ENCODE results near the gene LY6G5B.

The LY6G5B gene

GRCh38 chr6:31655349-31656237 is 14.2 kb upstream of the LY6G5B start, which contains the start of gene APOM:
TSS of gene APOM (plus strand) at chr6:31655894. CDS start at chr6:31655967, 73 bp downstream.
- Mint-ChIP-seq H3K4me1 (peaks cover 68% of the 10 kb centered on the region), H3K9me3 (no peaks in the 10 kb centered on the region), H3K27me3 (no peaks in the 10 kb centered on the region), H3K27ac (peak within 1 kb of the TSS in 1 of 2 donors; percentile 34), H3K4me3 (no peak within 1 kb of the TSS)
- DNase-seq (no peak), ATAC-seq (no peak)

- ATAC-seq: peak; percentile 45
- peak overlapping the region; percentile 54 to 85 for H3K27ac Mint-ChIP-seq
Observed at GRCh38 chr6:31657406-31658157, 12.2 kb upstream of the LY6G5B start.

DNA sequence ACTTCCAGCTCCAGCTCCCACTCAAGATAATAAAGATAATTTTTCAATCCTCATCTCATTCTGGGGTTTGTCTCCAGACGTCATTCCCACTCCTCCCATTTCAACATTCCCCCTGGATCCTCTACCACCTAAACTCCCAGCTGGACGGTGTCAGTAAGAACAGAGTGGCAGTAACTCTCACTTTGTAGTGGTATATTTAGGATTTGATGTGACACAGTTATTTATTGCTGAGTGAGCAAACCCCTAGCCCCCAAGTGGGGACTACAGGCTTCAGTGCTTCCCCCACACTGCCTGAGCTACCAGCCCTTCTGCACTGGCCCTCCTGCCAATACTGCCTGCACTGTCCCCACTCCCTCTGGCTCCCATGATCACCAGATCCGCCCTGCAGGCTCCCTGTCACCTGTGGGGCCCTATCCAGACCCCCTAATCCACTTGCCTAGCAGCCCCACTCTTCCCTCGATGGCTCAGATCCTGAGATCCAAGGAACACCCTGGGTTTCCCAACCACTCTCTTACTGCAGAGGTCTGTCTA is 11.6 kb upstream of the LY6G5B start:
- no peak for ATAC-seq
- peak overlapping the region; percentile 94 for H3K4me3 Mint-ChIP-seq
- H3K27ac Mint-ChIP-seq: peak overlapping the region; percentile 64 to 85

More at GRCh38 chr6:31657406-31658157, 12.2 kb upstream of the LY6G5B start:
- Mint-ChIP-seq H3K9me3 (no peaks in the 10 kb centered on the region), H3K4me3 (peak overlapping the region; percentile 94), H3K4me1 (peaks cover 71% of the 10 kb centered on the region), H3K27me3 (no peaks in the 10 kb centered on the region)
- peak in 1 of 2 donors; percentile 50 for DNase-seq

DNA sequence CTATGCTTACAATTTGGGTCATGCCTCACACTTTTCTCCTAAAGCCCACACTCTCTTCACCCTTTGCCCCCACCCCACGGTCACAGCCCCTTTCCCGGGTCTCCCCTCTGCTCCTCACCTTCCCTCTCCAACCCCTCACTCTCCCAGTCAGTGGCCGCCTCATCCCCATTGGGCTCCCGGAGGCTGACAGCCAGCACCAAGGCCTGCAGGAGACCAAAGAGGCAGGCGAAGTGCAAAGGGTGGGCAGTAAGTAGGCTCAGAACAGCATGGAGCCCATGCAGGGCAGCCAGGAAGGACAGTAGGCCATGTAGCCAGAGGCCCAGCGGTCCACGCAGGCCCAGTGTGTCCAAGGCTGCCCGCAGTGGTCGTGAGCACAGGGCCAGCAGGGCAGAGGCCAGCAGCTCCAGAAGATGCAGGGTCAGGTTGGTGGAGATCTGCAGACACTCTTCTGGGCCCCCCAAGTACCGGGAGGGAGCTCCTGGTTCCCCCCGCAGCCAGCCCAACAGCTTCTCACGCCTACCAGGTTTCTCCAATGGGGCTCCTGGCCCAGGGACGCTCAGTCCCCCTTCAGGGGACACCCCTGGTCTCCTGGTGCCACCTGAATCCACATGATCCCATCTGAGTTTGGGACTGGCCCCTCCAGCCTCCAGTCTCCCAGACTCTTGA is 10.7 kb upstream of the LY6G5B start:
- H3K27ac Mint-ChIP-seq: peak overlapping the region; percentile 44 to 89
- H3K4me3 Mint-ChIP-seq: peak overlapping the region; percentile 94
- H3K9me3 Mint-ChIP-seq: no peaks in the 10 kb centered on the region
- no peak for DNase-seq
- H3K4me1 Mint-ChIP-seq: peaks cover 80% of the 10 kb centered on the region
- ATAC-seq: no peak
- H3K27me3 Mint-ChIP-seq: no peaks in the 10 kb centered on the region

More for the DNA sequence above, 11.6 kb upstream of the LY6G5B start:
- no peaks in the 10 kb centered on the region for H3K9me3 Mint-ChIP-seq
- peaks cover 72% of the 10 kb centered on the region for H3K4me1 Mint-ChIP-seq
- no peaks in the 10 kb centered on the region for H3K27me3 Mint-ChIP-seq
- no peak for DNase-seq

GRCh38 chr6:31659649-31660380 is 10.0 kb upstream of the LY6G5B start:
- Mint-ChIP-seq H3K27ac (peak overlapping the region; percentile 89), H3K27me3 (no peaks in the 10 kb centered on the region), H3K9me3 (no peaks in the 10 kb centered on the region), H3K4me3 (peak overlapping the region; percentile 94), H3K4me1 (peaks cover 87% of the 10 kb centered on the region)
- DNase-seq: peak; percentile 30 to 37
- peak; percentile 51 for ATAC-seq

DNA sequence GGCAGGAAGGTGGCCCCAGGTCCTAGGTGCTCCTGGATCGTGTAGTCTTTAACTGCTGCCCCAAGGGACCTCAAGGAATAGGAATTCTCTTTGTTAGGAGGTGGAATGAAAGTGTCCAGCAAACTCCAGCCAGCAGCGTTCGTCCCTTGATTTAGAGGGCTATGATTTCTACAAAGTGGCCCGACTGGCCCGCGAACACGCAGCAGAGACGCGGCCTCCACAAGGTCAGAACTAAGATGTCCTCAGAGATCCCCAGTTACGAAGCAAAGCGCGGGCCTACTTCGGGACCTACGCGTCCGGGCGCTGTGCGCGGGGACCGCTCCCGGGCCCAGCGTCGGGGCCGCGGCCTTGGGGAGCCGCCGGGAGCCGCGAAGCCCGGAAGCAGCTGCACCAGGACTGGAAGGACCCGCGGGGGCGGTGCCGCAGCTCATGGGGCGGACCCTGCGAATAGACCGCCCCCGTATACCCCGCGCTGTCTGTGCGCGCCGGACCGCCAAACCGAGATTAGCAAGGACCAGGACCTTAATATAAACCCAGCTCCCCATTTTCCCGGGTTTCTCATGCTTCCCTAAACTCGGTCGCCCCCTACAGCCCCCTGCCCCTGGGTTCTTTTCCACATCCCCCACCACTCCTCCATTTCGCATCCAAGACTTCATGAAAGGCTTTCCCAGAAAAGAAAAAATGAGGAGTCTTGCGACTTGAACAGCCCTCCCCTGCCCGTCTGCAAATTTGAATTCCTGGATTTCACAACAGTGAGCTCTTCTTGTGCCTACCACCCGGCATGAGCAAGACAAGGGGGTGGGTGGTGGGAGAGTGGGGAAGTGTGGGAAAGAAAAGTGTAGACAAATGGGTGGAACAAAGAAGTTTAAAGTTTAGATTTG is 9.2 kb upstream of the LY6G5B start, which contains the start of gene C6orf47:
Gene C6orf47, minus strand, starts transcription at position 398 of the 881 bp plus-strand sequence. CDS start 831 bp downstream, outside the sequence.
- Mint-ChIP-seq H3K4me3 (peak within 1 kb of the TSS; percentile 94), H3K4me1 (peaks cover 84% of the 10 kb centered on the region), H3K27me3 (no peaks in the 10 kb centered on the region), H3K27ac (peak within 1 kb of the TSS; percentile 89), H3K9me3 (no peaks in the 10 kb centered on the region)
- DNase-seq (peak; percentile 70 to 79), ATAC-seq (peak; percentile 75)

DNA sequence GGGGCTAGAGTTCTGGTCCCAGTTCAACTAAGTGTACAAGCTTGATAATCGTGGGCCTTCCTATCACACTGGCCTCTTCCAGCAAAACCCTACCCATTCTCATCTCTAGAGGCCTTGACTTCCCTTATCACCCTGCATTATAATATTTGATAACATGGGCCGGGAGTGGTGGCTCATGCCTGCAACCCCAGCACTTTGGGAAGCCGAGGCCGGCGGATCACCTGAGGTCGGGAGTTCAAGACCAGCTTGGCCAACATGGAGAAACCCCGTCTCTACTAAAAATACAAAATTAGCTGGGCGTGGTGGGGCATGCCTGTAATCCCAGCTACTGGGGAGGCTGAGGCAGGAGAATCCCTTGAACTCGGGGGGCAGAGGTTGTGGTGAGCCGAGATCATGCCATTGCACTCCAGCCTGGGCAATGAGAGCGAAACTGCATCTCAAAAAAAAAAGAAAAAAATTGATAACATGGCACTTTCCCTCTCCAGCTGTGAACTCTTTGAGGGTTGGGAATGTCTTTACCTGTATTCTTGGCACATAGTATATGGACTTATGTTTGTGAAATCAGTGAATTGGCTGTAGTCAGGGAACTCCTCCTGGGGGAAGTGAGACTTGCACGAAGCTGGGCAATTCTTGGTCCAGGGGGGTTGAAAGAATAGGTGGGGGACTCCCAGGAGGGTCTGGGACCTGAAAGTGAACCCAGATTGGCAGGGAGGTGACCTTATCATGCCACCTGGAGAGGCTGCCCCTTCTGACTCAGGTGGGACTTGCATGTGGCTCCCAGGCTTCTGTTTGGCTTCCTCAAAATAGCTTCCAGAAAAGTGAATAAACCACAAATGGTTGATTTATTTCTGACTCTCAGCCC is 8.3 kb upstream of the LY6G5B start:
- peak overlapping the region in 1 of 2 donors; percentile 55 for H3K27ac Mint-ChIP-seq
- DNase-seq (no peak), ATAC-seq (no peak)
- no peaks in the 10 kb centered on the region for H3K9me3 Mint-ChIP-seq
- H3K27me3 Mint-ChIP-seq: no peaks in the 10 kb centered on the region
- peak overlapping the region; percentile 94 for H3K4me3 Mint-ChIP-seq
- peaks cover 84% of the 10 kb centered on the region for H3K4me1 Mint-ChIP-seq

DNA sequence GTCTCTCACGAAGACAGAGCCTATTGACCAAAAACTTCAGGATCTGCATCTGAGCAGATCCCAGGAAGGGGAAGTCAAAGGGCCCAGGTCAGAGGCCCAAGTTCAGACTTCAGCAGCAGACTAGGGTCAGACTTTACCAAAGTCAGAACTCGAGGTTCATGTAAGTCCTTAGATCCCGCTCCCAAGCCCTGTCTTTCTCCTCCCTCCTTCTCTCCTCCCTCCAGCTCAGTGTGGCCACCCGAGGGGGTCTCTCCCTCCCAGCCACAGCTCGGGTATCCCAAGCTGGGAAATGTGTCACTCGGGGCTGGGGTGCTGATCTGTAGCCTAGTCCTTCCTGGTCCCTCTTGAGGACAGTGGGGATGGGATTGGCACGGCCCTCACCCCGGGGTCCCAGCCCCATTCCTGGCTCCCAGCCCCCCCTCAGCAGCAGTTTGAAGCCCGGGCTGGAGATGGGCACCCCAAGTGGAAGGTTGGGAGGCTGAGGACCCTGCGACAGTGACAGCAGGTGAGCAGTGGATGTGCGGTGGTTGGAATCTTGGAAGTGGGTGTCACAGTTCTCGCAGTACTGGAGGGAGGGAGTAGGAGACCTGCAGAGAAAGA is 7.6 kb upstream of the LY6G5B start:
- Mint-ChIP-seq H3K27me3 (no peaks in the 10 kb centered on the region), H3K4me1 (peaks cover 86% of the 10 kb centered on the region), H3K4me3 (peak overlapping the region; percentile 51 to 66), H3K27ac (peak overlapping the region in 1 of 2 donors; percentile 90), H3K9me3 (no peaks in the 10 kb centered on the region)
- ATAC-seq (no peak), DNase-seq (no peak)

DNA sequence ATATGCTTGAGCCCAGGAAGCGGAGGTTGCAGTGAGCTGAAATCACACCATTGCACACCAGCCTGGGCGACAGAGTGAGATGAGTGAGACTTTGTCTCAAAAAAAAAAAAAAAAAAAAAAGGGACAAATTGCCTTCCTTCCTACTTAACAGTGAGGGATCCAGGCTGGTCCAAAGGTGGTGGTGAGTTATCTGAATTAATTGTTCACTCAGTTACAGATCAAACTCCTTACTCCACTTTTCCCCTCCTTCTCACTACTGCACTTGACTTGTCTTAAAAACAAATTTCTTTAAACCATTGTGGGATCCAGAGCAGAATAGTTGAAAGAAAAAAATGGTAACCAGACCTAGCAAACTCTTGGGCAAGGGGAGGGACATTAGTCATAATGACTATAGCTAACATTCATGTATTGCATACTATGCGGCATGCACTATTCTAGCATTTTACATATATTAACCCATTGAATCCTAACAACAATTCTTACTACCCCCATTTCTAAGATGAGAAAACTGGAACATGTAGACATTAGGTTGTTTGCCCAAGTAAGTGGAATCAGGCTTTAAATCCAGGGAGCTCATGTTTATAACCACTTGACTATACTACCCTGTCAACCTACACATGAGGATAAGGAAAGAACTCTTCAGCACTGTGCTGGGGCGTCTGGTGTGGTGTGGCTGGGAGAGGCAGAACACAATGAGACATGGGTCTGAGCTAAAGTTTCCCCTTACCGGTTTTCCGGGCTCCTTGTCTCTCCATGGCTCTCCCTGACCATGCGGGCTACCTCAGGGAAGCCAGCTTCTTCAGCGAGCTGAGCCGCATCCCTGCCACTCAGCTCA is 6.4 kb upstream of the LY6G5B start:
- Mint-ChIP-seq H3K4me1 (peaks cover 86% of the 10 kb centered on the region), H3K4me3 (peak overlapping the region; percentile 87 to 97), H3K27me3 (no peaks in the 10 kb centered on the region), H3K9me3 (no peaks in the 10 kb centered on the region), H3K27ac (peak overlapping the region; percentile 57 to 84)
- ATAC-seq (no peak), DNase-seq (no peak)

GRCh38 chr6:31663961-31664789 is 5.6 kb upstream of the LY6G5B start:
- H3K9me3 Mint-ChIP-seq: no peaks in the 10 kb centered on the region
- H3K27me3 Mint-ChIP-seq: no peaks in the 10 kb centered on the region
- ATAC-seq (no peak), DNase-seq (no peak)
- H3K27ac Mint-ChIP-seq: peak overlapping the region; percentile 98 to 99
- H3K4me1 Mint-ChIP-seq: peaks cover 85% of the 10 kb centered on the region
- peak overlapping the region; percentile 87 to 97 for H3K4me3 Mint-ChIP-seq

GRCh38 chr6:31664790-31665500 is 4.8 kb upstream of the LY6G5B start, which contains the start of gene GPANK1:
TSS of gene GPANK1 (minus strand) at chr6:31664997. CDS start at chr6:31664478, 519 bp downstream.
- Mint-ChIP-seq H3K27ac (peak within 1 kb of the TSS; percentile 98 to 99), H3K4me1 (peaks cover 77% of the 10 kb centered on the region), H3K4me3 (peak within 1 kb of the TSS; percentile 87 to 97), H3K9me3 (no peaks in the 10 kb centered on the region), H3K27me3 (no peaks in the 10 kb centered on the region)
- DNase-seq: peak; percentile 84 to 92
- ATAC-seq: peak; percentile 50

Data from stimulated activated naive CD8-positive, alpha-beta T cell treated with anti-CD3 and anti-CD28 coated beads, Interleukin-15, amount 100 ng/mL, for 72 hours (primary cell).